Fibroblast of villous mesenchyme (primary cell): ENCODE measurements around the gene SYT14. TPM values are rescaled to one million over a fixed set of nuclear protein-coding genes. Genes with fewer than 3 reads are reported as not detected.

ENCODE experiments used
- DNase-seq: peaks from one replicate; pipeline ENCODE4 v3.0.0-alpha.2; 2010; ENCODE audit warnings: low read depth
- H3K4me3 ChIP-seq: 2 replicates; pipeline ENCODE4 v1.5.1; 2011; ENCODE audit warnings: low read depth, mild to moderate bottlenecking, low read length
- total RNA-seq: library from RNA; depleted of rRNA; stranded (reverse); fragments of >200 nt; gene quantifications from 2 replicates; pipeline ENCODE4 v1.2.3, GENCODE V29; 2012
- TF ChIP-seq, protein P1 (sequence below): IDR thresholded peaks from 2 replicates; pipeline ENCODE4 v1.5.1; 2012; ENCODE audit warnings: low read depth, mild to moderate bottlenecking, low read length; ENCODE audit not compliant: insufficient read depth

The SYT14 gene
- total RNA-seq, 1 donor, result 3.9 TPM

DNA sequence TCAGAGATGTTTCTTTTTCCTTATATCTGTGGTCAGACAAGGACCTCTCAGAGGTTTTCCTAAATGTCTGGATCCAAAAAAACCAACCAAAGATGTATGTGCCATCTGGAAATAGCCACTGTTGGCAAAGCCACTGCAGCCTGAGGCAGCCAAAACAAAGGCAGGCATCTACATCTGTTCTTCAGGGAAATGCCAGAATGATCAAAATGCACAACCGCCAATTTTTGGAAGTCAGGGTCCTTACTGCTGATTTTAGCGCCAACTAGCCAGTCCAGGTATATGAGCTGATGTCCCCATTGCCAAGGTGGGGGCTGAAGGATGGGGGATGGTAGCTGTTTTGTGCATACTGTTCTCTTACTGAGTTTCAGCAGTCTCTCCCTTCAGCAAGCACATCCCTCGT is 45.9 kb downstream of the SYT14 start:
- TF ChIP-seq, protein P1, sequence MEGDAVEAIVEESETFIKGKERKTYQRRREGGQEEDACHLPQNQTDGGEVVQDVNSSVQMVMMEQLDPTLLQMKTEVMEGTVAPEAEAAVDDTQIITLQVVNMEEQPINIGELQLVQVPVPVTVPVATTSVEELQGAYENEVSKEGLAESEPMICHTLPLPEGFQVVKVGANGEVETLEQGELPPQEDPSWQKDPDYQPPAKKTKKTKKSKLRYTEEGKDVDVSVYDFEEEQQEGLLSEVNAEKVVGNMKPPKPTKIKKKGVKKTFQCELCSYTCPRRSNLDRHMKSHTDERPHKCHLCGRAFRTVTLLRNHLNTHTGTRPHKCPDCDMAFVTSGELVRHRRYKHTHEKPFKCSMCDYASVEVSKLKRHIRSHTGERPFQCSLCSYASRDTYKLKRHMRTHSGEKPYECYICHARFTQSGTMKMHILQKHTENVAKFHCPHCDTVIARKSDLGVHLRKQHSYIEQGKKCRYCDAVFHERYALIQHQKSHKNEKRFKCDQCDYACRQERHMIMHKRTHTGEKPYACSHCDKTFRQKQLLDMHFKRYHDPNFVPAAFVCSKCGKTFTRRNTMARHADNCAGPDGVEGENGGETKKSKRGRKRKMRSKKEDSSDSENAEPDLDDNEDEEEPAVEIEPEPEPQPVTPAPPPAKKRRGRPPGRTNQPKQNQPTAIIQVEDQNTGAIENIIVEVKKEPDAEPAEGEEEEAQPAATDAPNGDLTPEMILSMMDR, result no peak
- DNase-seq, result no peak
- H3K4me3 ChIP-seq, result no peak overlapping the region

DNA sequence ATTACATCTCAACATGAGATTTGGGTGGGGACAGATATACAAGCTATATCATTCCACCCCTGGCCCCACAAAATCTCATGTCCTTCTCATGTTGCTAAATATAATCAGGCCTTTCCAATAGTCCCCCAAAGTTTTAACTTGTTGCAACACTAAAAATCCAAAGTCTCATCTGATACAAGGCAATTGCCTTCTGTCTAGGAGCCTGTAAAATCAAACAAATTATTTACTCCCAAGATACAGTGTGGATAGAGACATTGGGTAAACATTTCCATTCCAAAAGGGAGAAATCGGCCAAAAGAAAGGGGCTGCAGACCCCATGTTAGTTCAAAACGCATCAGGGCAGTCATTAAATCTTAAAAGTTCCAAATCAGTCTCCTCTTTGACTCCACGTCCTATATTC is 47.0 kb downstream of the SYT14 start:
- no peak for DNase-seq
- TF ChIP-seq, protein P1, result no peak
- no peak overlapping the region for H3K4me3 ChIP-seq

- TF ChIP-seq, protein P1, result no peak
- no peak for DNase-seq
These were observed 50.7 kb downstream of the SYT14 start for GRCh38 chr1:209988706-209989105.

GRCh38 chr1:209989525-209989924 is 51.5 kb downstream of the SYT14 start:
- DNase-seq, result peak; percentile 29
- no peak overlapping the region for H3K4me3 ChIP-seq
- TF ChIP-seq, protein P1, result peak; percentile 13

More at GRCh38 chr1:209988706-209989105, 50.7 kb downstream of the SYT14 start:
- no peak overlapping the region for H3K4me3 ChIP-seq

GRCh38 chr1:209993061-209993830 is 55.2 kb downstream of the SYT14 start:
- H3K4me3 ChIP-seq, result no peak overlapping the region
- no peak for DNase-seq
- TF ChIP-seq, protein P1, result no peak

DNA sequence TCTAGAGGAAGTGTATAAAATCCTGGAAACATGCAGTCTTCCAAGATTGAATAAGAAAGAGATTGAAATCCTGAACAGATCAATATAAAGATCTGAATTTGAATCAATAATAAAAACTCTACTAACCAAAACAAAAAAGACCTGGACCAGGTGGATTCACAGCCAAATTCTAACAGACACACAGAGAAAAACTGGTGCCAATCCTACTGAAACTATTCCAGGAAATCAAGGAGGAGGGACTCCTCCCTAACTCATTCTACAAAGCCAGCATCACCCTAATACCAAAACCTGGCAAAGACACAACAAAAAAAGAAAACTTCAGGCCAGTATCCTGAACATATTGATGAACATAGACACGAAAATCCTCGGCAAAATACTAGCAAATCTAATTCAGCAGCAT is 58.3 kb downstream of the SYT14 start:
- TF ChIP-seq, protein P1, result no peak

DNA sequence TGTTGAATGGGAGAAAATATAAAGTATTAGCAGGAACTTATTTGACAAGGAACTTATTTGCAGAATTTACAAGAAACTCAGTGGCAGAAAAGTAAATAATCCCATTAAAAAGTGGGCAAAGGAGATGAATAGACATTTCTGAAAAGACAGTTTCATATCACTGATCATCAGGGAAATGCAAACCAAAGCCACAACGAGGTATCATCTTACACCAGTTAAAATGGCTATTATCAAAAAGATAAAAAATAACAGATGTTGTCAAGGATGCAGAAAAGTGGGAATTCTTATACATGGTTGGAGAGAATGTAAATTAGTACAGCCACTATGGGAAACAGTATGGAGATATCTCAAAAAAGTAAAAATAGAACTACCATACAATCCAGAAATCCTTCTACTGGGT is 61.0 kb downstream of the SYT14 start:
- DNase-seq, result no peak
- TF ChIP-seq, protein P1, result no peak
- no peak overlapping the region for H3K4me3 ChIP-seq

More for the DNA sequence above, 58.3 kb downstream of the SYT14 start:
- no peak for DNase-seq
- H3K4me3 ChIP-seq, result no peak overlapping the region
